Endothelial cell of umbilical vein (primary cell): ENCODE results near the gene ATP8A2. TPM values are rescaled to one million over a fixed set of nuclear protein-coding genes. Genes with fewer than 3 reads are reported as not detected.

Experiments
- BruUV-seq: library from RNA; stranded (reverse); fragments of 400-500 nt; replicated peaks from 2 replicates; lab custom pipeline; 2021; lab: Mats Ljungman, UMichigan
- CTCF ChIA-PET: fragments of 300-600, 350-600 bp; sonication (Branson Sonifier 250); formaldehyde crosslinking; loops from one replicate; lab custom pipeline; 2021; ENCODE audit warnings: antibody characterized with exemption, inconsistent platforms; lab: Charles Lee
- POLR2A ChIA-PET: fragments of 300-600, 350-600 bp; sonication (Branson Sonifier 250); formaldehyde crosslinking; loops from one replicate; lab custom pipeline; 2021; ENCODE audit warnings: antibody characterized with exemption, inconsistent platforms; lab: Charles Lee
- DNase-seq: peaks from one replicate; pipeline ENCODE4 v3.0.0-alpha.2; 2011; ENCODE audit warnings: low read depth, low spot score
- FAIRE-seq: peaks from 2 replicates; lab custom pipeline; 2011; peaks lifted over from hg19 to GRCh38; lab: Jason Lieb, UNC
- H2AFZ ChIP-seq: 2 replicates; pipeline ENCODE4 v1.6.0; 2012; ENCODE audit warnings: low read depth, low read length, control low read depth, inconsistent platforms
- H3K27ac ChIP-seq: 2 replicates; pipeline ENCODE4 v1.5.1; 2011; ENCODE audit warnings: low read depth, mild to moderate bottlenecking, control low read depth, low read length, moderate library complexity; ENCODE audit not compliant: insufficient read depth
- H3K27me3 ChIP-seq, 2 experiments: 2 replicates each; pipeline versions ENCODE4 v1.6.0 to v1.6.1; 2011; ENCODE audit warnings: low read length in 2 of 2, mixed read lengths in 1 of 2; ENCODE audit not compliant: control insufficient read depth in 2 of 2, insufficient read depth in 2 of 2
- H3K36me3 ChIP-seq, 2 experiments: 2 replicates in 1 of 2; 3 replicates in 1 of 2; pipeline ENCODE4 v1.5.1; 2011; ENCODE audit warnings: low read length in 2 of 2, mild to moderate bottlenecking in 1 of 2, moderate library complexity in 1 of 2; ENCODE audit not compliant: control insufficient read depth in 2 of 2, insufficient read depth in 2 of 2; ENCODE audit errors: extremely low read depth in 1 of 2
- H3K4me1 ChIP-seq: 3 replicates; pipeline ENCODE4 v1.5.1; 2011; ENCODE audit warnings: mild to moderate bottlenecking, low read length; ENCODE audit not compliant: control insufficient read depth, insufficient read depth; ENCODE audit errors: extremely low read depth
- H3K4me2 ChIP-seq: 2 replicates; pipeline ENCODE4 v1.6.1; 2011; ENCODE audit warnings: low read length, control low read depth, mixed read lengths; ENCODE audit not compliant: insufficient read depth
- H3K4me3 ChIP-seq, 3 experiments: fragments of 200-600 bp in 1 of 3; sonication (generic), shearing (Covaris generic) in 1 of 3; replicated peaks in 1 of 3; 2 replicates each; pipeline ENCODE4 v1.5.1; 2011 to 2016; ENCODE audit warnings: control low read depth in 3 of 3, low read length in 3 of 3, mild to moderate bottlenecking in 2 of 3, inconsistent platforms in 1 of 3, low read depth in 1 of 3, moderate library complexity in 1 of 3; ENCODE audit not compliant: insufficient read depth in 1 of 3
- H3K79me2 ChIP-seq: 2 replicates; pipeline ENCODE4 v1.6.0; 2012; ENCODE audit warnings: low read length, inconsistent platforms; ENCODE audit not compliant: control insufficient read depth, insufficient read depth
- H3K9ac ChIP-seq: replicated peaks from 2 replicates; pipeline ENCODE3; 2011; ENCODE audit warnings: low read length, control low read depth; ENCODE audit not compliant: insufficient read depth; ENCODE audit errors: extremely low read depth
- H3K9me1 ChIP-seq: replicated peaks from 3 replicates; pipeline ENCODE4 v1.6.0; 2011; ENCODE audit warnings: mild to moderate bottlenecking, low read length; ENCODE audit not compliant: control insufficient read depth, insufficient read depth; ENCODE audit errors: extremely low read depth
- H3K9me3 ChIP-seq: replicated peaks from 2 replicates; pipeline ENCODE4 v1.5.1; 2012; ENCODE audit warnings: low read length, inconsistent platforms; ENCODE audit not compliant: control insufficient read depth, insufficient read depth
- H4K20me1 ChIP-seq: replicated peaks from 2 replicates; pipeline ENCODE3; 2011; ENCODE audit warnings: mild to moderate bottlenecking, low read length; ENCODE audit not compliant: control insufficient read depth, insufficient read depth; ENCODE audit errors: extremely low read depth
- CTCF ChIP-seq, 2 donors: IDR thresholded peaks; 1 replicate in 1 of 2; 2 replicates in 1 of 2; pipeline ENCODE4 v1.5.1; 2011; ENCODE audit warnings: low read length in 2 of 2, mild to moderate bottlenecking in 2 of 2, moderate library complexity in 2 of 2, control low read depth in 1 of 2, inconsistent platforms in 1 of 2, low read depth in 1 of 2; ENCODE audit not compliant: insufficient read depth in 1 of 2; ENCODE audit errors: extremely low read depth in 1 of 2
- EZH2 ChIP-seq: IDR thresholded peaks from 2 replicates; pipeline ENCODE4 v1.6.1; 2012; ENCODE audit warnings: borderline replicate concordance, low read depth, mild to moderate bottlenecking, moderate library complexity, low read length, inconsistent platforms; ENCODE audit not compliant: severe bottlenecking
- FOS ChIP-seq: IDR thresholded peaks from 2 replicates; pipeline ENCODE4 v1.6.1; 2011; ENCODE audit warnings: mild to moderate bottlenecking, low read length, moderate library complexity, borderline replicate concordance; ENCODE audit not compliant: insufficient read depth
- GATA2 ChIP-seq: IDR thresholded peaks from 2 replicates; pipeline ENCODE4 v1.7.0; 2011; ENCODE audit warnings: low read depth, mild to moderate bottlenecking, moderate library complexity, mixed read lengths, low read length; ENCODE audit not compliant: insufficient read length, insufficient read depth
- JUN ChIP-seq: IDR thresholded peaks from 2 replicates; pipeline ENCODE4 v1.6.1; 2011; ENCODE audit warnings: borderline replicate concordance, low read depth; ENCODE audit not compliant: insufficient read length, insufficient read depth
- MAX ChIP-seq: IDR thresholded peaks from 2 replicates; pipeline ENCODE4 v1.6.1; 2011; ENCODE audit not compliant: insufficient read depth, insufficient read length
- MYC ChIP-seq: IDR thresholded peaks from one replicate; pipeline ENCODE4 v1.6.1; 2011; ENCODE audit warnings: mild to moderate bottlenecking, low read depth, low read length
- POLR2A ChIP-seq: IDR thresholded peaks from 2 replicates; pipeline ENCODE4 v1.6.1; 2012; ENCODE audit warnings: low read depth, mild to moderate bottlenecking, control low read depth, low read length
- POLR2AphosphoS5 ChIP-seq: IDR thresholded peaks from 2 replicates; pipeline ENCODE4 v1.6.1; 2012; ENCODE audit warnings: low read depth, mild to moderate bottlenecking, control low read depth, low read length, moderate library complexity; ENCODE audit not compliant: insufficient read depth
- dilution Hi-C: fragments of 300-500 bp; cut with MboI; formaldehyde crosslinking; loops from one replicate; pipeline ENCODE4 v1.15.0; 2019; ENCODE audit warnings: low sequenced_read_pairs; ENCODE audit not compliant: extremely low pct_ligation_motif_present
- intact Hi-C: fragments of 100-400 bp; cut with micrococcal nuclease; formaldehyde crosslinking; loops from one replicate; pipeline ENCODE4 v1.10.0; 2022
- polyA plus RNA-seq, 4 experiments: library from polyadenylated mRNA; depleted of rRNA in 3 of 4; stranded (reverse) in 3 of 4; unstranded in 1 of 4; fragments of >200 nt; gene quantifications; 2 replicates each; pipeline versions ENCODE4 v1.2.1 to v1.2.3, GENCODE V29; 2011 to 2012; ENCODE audit warnings: missing spikeins in 1 of 4
- total RNA-seq: library from RNA; stranded (reverse); gene quantifications from 2 replicates; pipeline ENCODE4 v1.2.3, GENCODE V29; 2021

Gene ATP8A2
- total and polyA plus RNA-seq, 2 donors (not counting 3 experiments of a cell fraction or from before 2014, with no cell fraction given) = 0.11 to 0.49 TPM

GRCh38 chr13:25973576-25973975 lies 601.8 kb downstream of the ATP8A2 start:
- DNase-seq (no peak), FAIRE-seq (no peak)
- H3K9ac ChIP-seq = no peak overlapping the region
- TF ChIP-seq FOS = no peak
- TF ChIP-seq POLR2AphosphoS5 = no peak
- TF ChIP-seq JUN = no peak
- no peak for TF ChIP-seq POLR2A
- no peak for TF ChIP-seq CTCF (IDR thresholded peaks at IDR 0.05; ENCODE audit: extremely low read depth in 1 of 2, insufficient read depth in 1 of 2, low read depth in 1 of 2, low read length in 2 of 2)
- no peak for TF ChIP-seq MAX
- TF ChIP-seq GATA2 = no peak
- TF ChIP-seq MYC = no peak
- no peak for TF ChIP-seq EZH2
- dilution Hi-C loops = no loop called here
- H3K27me3 ChIP-seq = no peaks in the 10 kb centered on the region
- no peak overlapping the region for H2AFZ ChIP-seq
- peaks cover 11% of the 10 kb centered on the region for H3K4me1 ChIP-seq
- H4K20me1 ChIP-seq = no peaks in the 10 kb centered on the region
- no TSS peak for BruUV-seq
- no peak overlapping the region for H3K27ac ChIP-seq
- intact Hi-C loops = no loop called here
- H3K4me2 ChIP-seq = no peak overlapping the region
- no peaks in the 10 kb centered on the region for H3K79me2 ChIP-seq
- ChIA-PET POLR2A (no interaction called here), CTCF (no interaction called here)
- no peaks in the 10 kb centered on the region for H3K9me3 ChIP-seq
- H3K36me3 ChIP-seq = no peaks in the 10 kb centered on the region
- no peaks in the 10 kb centered on the region for H3K9me1 ChIP-seq
- H3K4me3 ChIP-seq = no peak overlapping the region
